Liver (tissue), 9 donors: ENCODE results near the gene MIF4GD. TPM values are rescaled to one million over a fixed set of nuclear protein-coding genes. Genes with fewer than 3 reads are reported as not detected.
"Not testable (repeated sequence)": the region's sequence is repeated elsewhere in the genome, so short reads cannot be mapped to it uniquely, and the experiment has no call there.

Experiments
- DNase-seq: peaks from one replicate; pipeline ENCODE4 v3.0.0-alpha.2; 2017; ENCODE audit warnings: low spot score
- H3K27ac ChIP-seq, 2 donors: one replicate each; pipeline ENCODE4 v1.7.0; 2013; ENCODE audit warnings: inconsistent platforms in 2 of 2, low read length in 2 of 2, control low read depth in 1 of 2, low read depth in 1 of 2, mild to moderate bottlenecking in 1 of 2
- H3K27me3 ChIP-seq, 4 donors: one replicate each; pipeline versions ENCODE4 v1.6.1 to v1.7.0; 2013; ENCODE audit warnings: low read length in 3 of 4, inconsistent platforms in 1 of 4, mild to moderate bottlenecking in 1 of 4, moderate library complexity in 1 of 4; ENCODE audit not compliant: control insufficient read depth in 4 of 4, insufficient read depth in 4 of 4
- H3K36me3 ChIP-seq, 4 donors: one replicate each; pipeline versions ENCODE4 v1.6.1 to v1.7.0; 2013; ENCODE audit warnings: low read length in 3 of 4, mild to moderate bottlenecking in 3 of 4, low read depth in 1 of 4, moderate library complexity in 1 of 4; ENCODE audit not compliant: control insufficient read depth in 4 of 4, insufficient read depth in 3 of 4
- H3K4me1 ChIP-seq, 4 donors: one replicate each; pipeline versions ENCODE4 v1.6.1 to v1.7.0; 2013; ENCODE audit warnings: low read length in 3 of 4, mild to moderate bottlenecking in 3 of 4, moderate library complexity in 1 of 4; ENCODE audit not compliant: control insufficient read depth in 4 of 4, insufficient read depth in 4 of 4
- H3K4me3 ChIP-seq, 3 donors: one replicate each; pipeline versions ENCODE4 v1.6.1 to v1.7.0; 2013; ENCODE audit warnings: low read length in 3 of 3, control low read depth in 1 of 3, low read depth in 1 of 3, mild to moderate bottlenecking in 1 of 3
- H3K9ac ChIP-seq, 2 donors: one replicate each; pipeline ENCODE4 v1.7.0; 2013; ENCODE audit warnings: low read length in 2 of 2, mild to moderate bottlenecking in 2 of 2, moderate library complexity in 2 of 2, control low read depth in 1 of 2, low read depth in 1 of 2
- H3K9me3 ChIP-seq, 4 donors: one replicate each; pipeline versions ENCODE4 v1.6.1 to v1.7.0; 2013; ENCODE audit warnings: low read length in 3 of 4; ENCODE audit not compliant: control insufficient read depth in 4 of 4
- ATF3 ChIP-seq: IDR thresholded peaks from 2 replicates; pipeline ENCODE4 v1.6.1; 2016; ENCODE audit warnings: antibody characterized with exemption
- CTCF ChIP-seq: fragments of 150-350 bp; IDR thresholded peaks from 2 replicates; pipeline ENCODE4 v1.5.1; 2017; ENCODE audit warnings: improper control_type of control experiment, low read depth, low read length; ENCODE audit not compliant: missing input control
- EGR1 ChIP-seq, 2 donors: IDR thresholded peaks; 2 replicates each; pipeline ENCODE4 v1.6.1; 2016 to 2018; ENCODE audit warnings: antibody characterized with exemption in 2 of 2, low read depth in 2 of 2
- FOXA1 ChIP-seq: IDR thresholded peaks from 2 replicates; pipeline ENCODE4 v1.6.1; 2016; ENCODE audit warnings: antibody characterized with exemption
- FOXA2 ChIP-seq: IDR thresholded peaks from 2 replicates; pipeline ENCODE4 v1.6.1; 2016; ENCODE audit warnings: antibody characterized with exemption
- GABPA ChIP-seq, 2 donors: IDR thresholded peaks in 1 of 2; conservative IDR thresholded peaks in 1 of 2; 2 replicates each; pipeline ENCODE4 v1.6.1; 2016; ENCODE audit warnings: antibody characterized with exemption in 2 of 2, mild to moderate bottlenecking in 1 of 2, moderate library complexity in 1 of 2
- HNF4A ChIP-seq, 2 donors: conservative IDR thresholded peaks; 2 replicates each; pipeline ENCODE4 v1.6.1; 2016; ENCODE audit warnings: antibody characterized with exemption in 2 of 2, mild to moderate bottlenecking in 2 of 2
- HNF4G ChIP-seq: IDR thresholded peaks from 2 replicates; pipeline ENCODE4 v1.6.1; 2016; ENCODE audit warnings: antibody characterized with exemption
- MAX ChIP-seq: IDR thresholded peaks from 2 replicates; pipeline ENCODE4 v1.6.1; 2016; ENCODE audit warnings: antibody characterized with exemption
- NR2F2 ChIP-seq: IDR thresholded peaks from 2 replicates; pipeline ENCODE4 v1.6.1; 2016; ENCODE audit warnings: antibody characterized with exemption
- RAD21 ChIP-seq, 2 donors: IDR thresholded peaks; 2 replicates each; pipeline ENCODE4 v1.6.1; 2016; ENCODE audit warnings: antibody characterized with exemption in 2 of 2, mild to moderate bottlenecking in 2 of 2
- REST ChIP-seq: IDR thresholded peaks from 2 replicates; pipeline ENCODE4 v1.6.1; 2016; ENCODE audit warnings: antibody characterized with exemption, mild to moderate bottlenecking
- TAF1 ChIP-seq: conservative IDR thresholded peaks from 2 replicates; pipeline ENCODE4 v1.6.1; 2016; ENCODE audit warnings: antibody characterized with exemption, mild to moderate bottlenecking
- YY1 ChIP-seq: IDR thresholded peaks from 2 replicates; pipeline ENCODE4 v1.6.1; 2016; ENCODE audit warnings: antibody characterized with exemption, mild to moderate bottlenecking
- WGBS: extraction: QIAGEN DNeasy Blood & Tissue Kit; methylation state at CpG from one replicate; pipeline ENCODE4 v1.1.7; 2013; 5-methylcytosine and 5-hydroxymethylcytosine counted together
- polyA plus RNA-seq, 2 donors: library from polyadenylated mRNA; stranded (reverse) in 1 of 2; unstranded in 1 of 2; fragments of 200-250 nt in 1 of 2; fragments of >200 nt in 1 of 2; fragmentation: Nextera tagmentation in 1 of 2; extraction: Ambion mirVana in 1 of 2; gene quantifications; one replicate each; pipeline versions ENCODE4 v1.2.1 to v1.2.3, GENCODE V29; 2013 to 2015
- total RNA-seq, 2 donors: library from RNA; depleted of rRNA; stranded (reverse); fragments of >200 nt; gene quantifications; one replicate each; pipeline ENCODE4 v1.2.3, GENCODE V29; 2014
- donor health status: healthy.
- donor health status: healthy.
- donor health status: healthy.
- donor health status: healthy.
- donor health status: healthy.

Gene MIF4GD
- total and polyA plus RNA-seq, 4 donors: 6.2 to 13.6 (median 9.7) TPM

- DNase-seq: no peak
- Histone ChIP-seq H3K4me3 (no peak overlapping the region), H3K9me3 (no peaks in the 10 kb centered on the region), H3K4me1 (peaks cover 0 to 10% (median 7%) of the 10 kb centered on the region in 4 donors), H3K27ac (no peak overlapping the region), H3K36me3 (peaks cover 0 to 15% (median 1%) of the 10 kb centered on the region in 4 donors), H3K9ac (no peak overlapping the region), H3K27me3 (no peaks in the 10 kb centered on the region)
- no peak for TF ChIP-seq MAX
- no peak for TF ChIP-seq NR2F2
- TF ChIP-seq FOXA2: no peak
- no peak for TF ChIP-seq EGR1 (IDR thresholded peaks at IDR 0.05; ENCODE audit: low read depth in 2 of 2)
- no peak for TF ChIP-seq YY1
- TF ChIP-seq CTCF: no peak
- TF ChIP-seq FOXA1: no peak
- no peak for TF ChIP-seq REST
- 84% methylated on average over 6 of the region's 6 CpGs for WGBS
Measured at GRCh38 chr17:75285123-75285522, 14.1 kb upstream of the MIF4GD start.

- H3K9ac ChIP-seq, H3K36me3 ChIP-seq, H3K27ac ChIP-seq, H3K4me3 ChIP-seq, DNase-seq, H3K9me3 ChIP-seq, H3K27me3 ChIP-seq, H3K4me1 ChIP-seq: not testable (repeated sequence)
- 98% methylated on average over 4 of the region's 4 CpGs for WGBS
Measured at GRCh38 chr17:75280189-75280588, 9.2 kb upstream of the MIF4GD start.

- H3K4me1 ChIP-seq: no peaks in the 10 kb centered on the region
- no peaks in the 10 kb centered on the region for H3K27me3 ChIP-seq
- no peak for TF ChIP-seq GABPA (IDR thresholded peaks at IDR 0.05 in 1 of 2, conservative IDR thresholded peaks at IDR 0.05 in 1 of 2)
- TF ChIP-seq ATF3: no peak
- TF ChIP-seq HNF4G: no peak
- no peak for TF ChIP-seq HNF4A (conservative IDR thresholded peaks at IDR 0.05)
- no peak for TF ChIP-seq REST
- no peak for TF ChIP-seq FOXA2
- no peak for TF ChIP-seq NR2F2
- no peak for TF ChIP-seq EGR1 (IDR thresholded peaks at IDR 0.05; ENCODE audit: low read depth in 2 of 2)
- TF ChIP-seq CTCF: no peak
- no peak for TF ChIP-seq TAF1
- TF ChIP-seq RAD21 (IDR thresholded peaks at IDR 0.05): no peak
- WGBS: 95% methylated on average over 6 of the region's 6 CpGs
- no peak overlapping the region for H3K27ac ChIP-seq
- peaks cover 0 to 12% (median 3%) of the 10 kb centered on the region in 4 donors for H3K36me3 ChIP-seq
- no peak for DNase-seq
- H3K9me3 ChIP-seq: no peaks in the 10 kb centered on the region
- H3K9ac ChIP-seq: no peak overlapping the region
- no peak overlapping the region for H3K4me3 ChIP-seq
Measured at GRCh38 chr17:75277664-75278071, 6.6 kb upstream of the MIF4GD start.
